HAP-1 (cell line): ENCODE results near the gene KLF2.

Experiments
- DNase-seq, 2 experiments: peaks; one replicate each; pipeline ENCODE4 v3.0.0-alpha.2; 2016 to 2020; ENCODE audit warnings: low spot score in 2 of 2
- H3K27me3 ChIP-seq: fragments of 250-450 bp; sonication (Bioruptor Pico); 2 replicates; pipeline ENCODE4 v1.5.1; 2020; ENCODE audit warnings: low read depth, mild to moderate bottlenecking, moderate library complexity
- H3K36me3 ChIP-seq: fragments of 250-450 bp; sonication (Bioruptor Pico); replicated peaks from 2 replicates; pipeline ENCODE4 v1.5.1; 2020; ENCODE audit warnings: mild to moderate bottlenecking
- H3K4me1 ChIP-seq: fragments of 250-450 bp; sonication (Bioruptor Pico); 2 replicates; pipeline ENCODE4 v1.5.1; 2020; ENCODE audit warnings: mild to moderate bottlenecking
- H3K4me3 ChIP-seq: fragments of 250-450 bp; sonication (Bioruptor Pico); 2 replicates; pipeline ENCODE4 v1.5.1; 2020; ENCODE audit warnings: mild to moderate bottlenecking, moderate library complexity
- H3K9me3 ChIP-seq: fragments of 250-450 bp; sonication (Bioruptor Pico); 2 replicates; pipeline ENCODE4 v1.5.1; 2020; ENCODE audit warnings: mild to moderate bottlenecking, moderate library complexity
- in situ Hi-C: fragments of 300-500 bp; cut with MboI; formaldehyde crosslinking; loops from 3 replicates; pipeline ENCODE4 v1.14.3; 2020; ENCODE audit warnings: low sequenced_read_pairs, inconsistent platforms, mixed read lengths

The KLF2 gene

GRCh38 chr19:16325641-16326400, 1.2 kb downstream of the KLF2 start:
- H3K36me3 ChIP-seq, result no peaks in the 10 kb centered on the region
- no peaks in the 10 kb centered on the region for H3K9me3 ChIP-seq
- H3K4me3 ChIP-seq, result peak overlapping the region; percentile 24
- H3K4me1 ChIP-seq, result peaks cover 3% of the 10 kb centered on the region; the same call in 1 of the 2 replicates
- in situ Hi-C loops, result no loop called here
- peak in 1 of 2 experiments; percentile 30 for DNase-seq
- no peaks in the 10 kb centered on the region for H3K27me3 ChIP-seq

DNA sequence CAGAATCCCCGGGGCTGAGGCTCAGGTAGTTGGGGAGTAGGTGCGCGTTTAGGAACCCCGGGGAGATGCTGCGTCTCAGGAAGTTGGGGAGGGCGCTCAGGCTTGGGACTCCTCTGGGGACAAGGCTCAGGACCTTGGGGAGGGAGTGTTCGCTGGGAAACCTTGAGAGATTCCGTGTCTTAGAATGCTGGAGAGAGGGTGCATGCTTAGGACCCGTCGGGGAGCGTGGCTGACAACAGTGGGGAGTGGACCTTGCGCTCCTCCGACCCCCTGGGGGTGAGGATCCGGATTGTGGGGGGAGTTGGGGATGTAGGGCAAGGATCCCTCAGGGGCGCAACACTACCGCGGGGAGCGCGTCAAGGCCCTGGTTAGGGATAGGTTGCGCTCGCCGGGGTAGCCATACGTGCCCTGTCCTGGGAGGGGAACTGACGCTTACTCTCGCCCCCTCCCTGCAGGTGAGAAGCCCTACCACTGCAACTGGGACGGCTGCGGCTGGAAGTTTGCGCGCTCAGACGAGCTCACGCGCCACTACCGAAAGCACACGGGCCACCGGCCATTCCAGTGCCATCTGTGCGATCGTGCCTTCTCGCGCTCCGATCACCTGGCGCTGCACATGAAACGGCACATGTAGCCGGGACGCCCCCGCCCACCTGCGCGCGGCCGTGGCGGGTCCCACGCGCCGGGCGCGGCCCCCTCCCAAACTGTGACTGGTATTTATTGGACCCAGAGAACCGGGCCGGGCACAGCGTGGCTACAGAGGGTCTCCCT, 2.0 kb downstream of the KLF2 start:
- no peaks in the 10 kb centered on the region for H3K9me3 ChIP-seq
- in situ Hi-C loops, result no loop called here
- peaks cover 3% of the 10 kb centered on the region; the same call in 1 of the 2 replicates for H3K4me1 ChIP-seq
- peak in 1 of 2 experiments; percentile 15 for DNase-seq
- H3K4me3 ChIP-seq, result peak overlapping the region; percentile 24
- H3K27me3 ChIP-seq, result no peaks in the 10 kb centered on the region
- H3K36me3 ChIP-seq, result no peaks in the 10 kb centered on the region

DNA sequence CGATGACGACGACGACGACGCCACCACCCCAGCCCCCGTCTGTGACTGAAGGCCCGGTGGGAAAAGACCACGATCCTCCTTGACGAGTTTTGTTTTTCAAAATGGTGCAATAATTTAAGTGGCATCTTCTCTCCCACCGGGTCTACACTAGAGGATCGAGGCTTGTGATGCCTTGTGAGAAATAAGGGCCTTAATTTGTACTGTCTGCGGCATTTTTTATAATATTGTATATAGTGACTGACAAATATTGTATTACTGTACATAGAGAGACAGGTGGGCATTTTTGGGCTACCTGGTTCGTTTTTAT, 2.5 kb downstream of the KLF2 start:
- H3K4me1 ChIP-seq, result peaks cover 3% of the 10 kb centered on the region; the same call in 1 of the 2 replicates
- H3K36me3 ChIP-seq, result no peaks in the 10 kb centered on the region
- DNase-seq, result no peak
- no peak overlapping the region for H3K4me3 ChIP-seq
- H3K9me3 ChIP-seq, result no peaks in the 10 kb centered on the region
- in situ Hi-C loops, result no loop called here
- H3K27me3 ChIP-seq, result no peaks in the 10 kb centered on the region

DNA sequence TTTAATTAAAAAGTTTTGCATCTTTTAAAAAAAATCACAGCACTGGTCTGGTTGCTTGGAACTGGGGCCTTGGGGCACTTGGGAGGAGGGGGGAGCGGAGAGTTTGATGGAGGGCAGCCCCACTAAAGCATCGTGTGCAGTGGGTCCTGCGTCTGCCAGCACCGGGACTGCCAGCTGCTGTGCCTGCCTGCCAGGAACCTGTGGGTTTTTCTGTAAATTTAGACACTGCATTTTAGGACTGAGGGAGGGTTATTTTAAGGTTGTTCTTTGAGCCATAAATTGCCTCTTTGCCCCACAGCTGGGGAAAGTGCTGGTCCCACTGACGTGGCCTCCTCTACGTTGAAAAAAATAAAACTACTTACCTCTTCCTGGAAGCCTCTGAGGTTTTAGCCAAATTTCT, 2.9 kb downstream of the KLF2 start:
- H3K27me3 ChIP-seq, result no peaks in the 10 kb centered on the region
- H3K4me1 ChIP-seq, result peaks cover 3% of the 10 kb centered on the region; the same call in 1 of the 2 replicates
- no peak for DNase-seq
- H3K4me3 ChIP-seq, result no peak overlapping the region
- no peaks in the 10 kb centered on the region for H3K9me3 ChIP-seq
- in situ Hi-C loops, result no loop called here
- H3K36me3 ChIP-seq, result no peaks in the 10 kb centered on the region

DNA sequence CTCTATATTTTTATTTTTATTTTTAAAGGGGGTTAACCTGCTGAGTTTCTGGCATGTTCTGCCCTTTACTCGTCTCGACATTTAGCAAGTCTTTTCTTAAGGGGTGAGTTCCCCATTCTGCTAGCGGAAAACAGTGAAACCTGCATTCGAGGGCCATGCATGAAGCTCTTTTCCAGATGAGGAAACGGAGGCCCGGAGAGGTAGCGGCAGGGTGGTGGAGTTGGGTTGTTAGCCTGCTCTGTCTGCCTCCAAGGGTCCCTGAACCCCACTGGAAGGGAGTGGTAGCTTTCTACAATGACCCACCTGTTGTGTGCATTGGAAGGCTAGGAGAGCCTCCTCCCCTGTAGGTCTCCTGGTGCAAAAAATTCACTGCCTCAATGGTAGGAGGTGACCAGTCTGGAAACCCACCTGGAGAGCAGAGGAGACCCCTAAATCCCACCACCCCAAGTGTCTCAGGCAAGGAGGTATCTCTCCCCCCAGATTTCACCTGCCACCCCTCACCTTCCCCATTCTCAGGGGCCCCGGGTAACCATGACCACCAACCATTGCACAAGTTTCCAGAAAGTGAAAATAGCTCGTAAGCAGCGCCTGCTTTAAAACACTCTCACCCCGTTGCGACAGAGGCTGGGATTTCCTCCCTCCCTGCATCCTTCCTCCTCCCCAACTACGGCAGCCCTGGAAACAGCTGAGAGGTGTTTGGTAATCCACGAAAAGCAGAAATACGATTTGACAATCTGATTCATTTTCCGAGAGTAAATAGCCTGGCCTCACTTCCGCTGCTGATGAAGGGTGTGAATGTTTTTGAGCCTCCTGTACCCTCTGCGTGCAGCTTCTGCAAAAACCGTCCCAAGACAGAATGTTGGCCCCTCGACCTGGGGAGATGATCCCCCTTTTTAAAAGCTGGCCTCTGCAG, 3.5 kb downstream of the KLF2 start:
- Histone ChIP-seq H3K4me1 (peaks cover 3% of the 10 kb centered on the region; the same call in 1 of the 2 replicates), H3K9me3 (no peaks in the 10 kb centered on the region), H3K27me3 (no peaks in the 10 kb centered on the region), H3K4me3 (no peak overlapping the region), H3K36me3 (no peaks in the 10 kb centered on the region)
- DNase-seq, result no peak
- in situ Hi-C loops, result no loop called here

DNA sequence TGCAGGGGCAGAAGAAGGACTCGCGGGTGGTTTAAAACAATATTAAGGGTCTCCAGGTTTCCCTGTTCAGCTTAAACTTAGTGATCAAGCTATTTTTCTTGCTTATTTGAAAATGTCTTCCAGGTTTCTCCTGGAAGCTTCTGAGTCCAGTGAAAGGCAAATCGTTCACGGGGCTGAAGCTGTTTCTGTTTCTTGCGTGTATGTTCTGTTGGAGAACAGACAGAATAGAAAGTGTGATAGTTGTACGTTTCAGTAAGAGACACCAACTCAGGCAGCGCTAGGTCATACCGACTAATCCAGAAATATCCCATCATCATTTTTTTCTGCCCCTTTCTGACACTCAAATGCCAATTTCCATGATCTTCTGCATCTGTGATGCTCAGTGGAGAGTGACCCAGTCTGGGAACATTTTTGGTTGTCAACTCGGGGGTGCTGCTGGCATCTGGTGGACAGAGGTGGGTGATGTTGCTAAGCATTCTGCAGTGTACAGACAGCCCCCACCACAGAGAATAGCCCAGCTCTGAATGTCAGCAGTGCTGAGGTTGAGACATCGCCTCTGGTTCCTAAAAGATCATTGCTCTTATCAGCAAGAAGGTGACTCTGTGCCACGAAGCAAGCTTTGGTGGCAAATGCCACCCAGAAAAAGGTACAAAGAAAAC, 4.3 kb downstream of the KLF2 start:
- in situ Hi-C loops, result no loop called here
- Histone ChIP-seq H3K4me1 (peaks cover 2% of the 10 kb centered on the region; the same call in 1 of the 2 replicates), H3K4me3 (no peak overlapping the region), H3K9me3 (no peaks in the 10 kb centered on the region), H3K36me3 (no peaks in the 10 kb centered on the region), H3K27me3 (no peaks in the 10 kb centered on the region)
- DNase-seq, result peak in 1 of 2 experiments; percentile 13

DNA sequence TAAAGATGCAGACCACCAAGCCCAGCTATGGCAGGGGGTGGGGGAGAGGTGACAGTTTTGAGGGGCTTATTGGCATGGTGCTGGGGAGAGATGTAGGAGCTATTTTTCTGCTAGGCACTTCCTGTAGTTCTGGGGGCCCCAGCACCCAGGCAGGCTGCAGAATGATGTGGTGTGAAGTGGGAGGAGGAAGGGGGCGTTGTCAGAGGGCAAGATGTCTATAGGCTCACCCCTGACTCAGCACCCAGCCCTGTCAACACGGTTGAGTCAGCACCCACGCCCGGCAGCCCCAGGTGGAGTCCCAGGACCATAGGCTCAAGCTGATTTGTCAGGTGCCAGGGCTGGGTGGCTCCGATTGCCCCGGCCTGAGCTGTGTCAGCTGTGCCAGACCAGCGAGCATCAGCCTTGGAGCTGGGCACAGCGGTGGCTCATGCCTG, 5.8 kb downstream of the KLF2 start:
- Histone ChIP-seq H3K36me3 (no peaks in the 10 kb centered on the region), H3K9me3 (no peaks in the 10 kb centered on the region), H3K4me3 (no peak overlapping the region), H3K4me1 (no peaks in the 10 kb centered on the region), H3K27me3 (no peaks in the 10 kb centered on the region)
- in situ Hi-C loops, result no loop called here
- peak in 1 of 2 experiments; percentile 27 for DNase-seq

GRCh38 chr19:16330806-16331690, 6.4 kb downstream of the KLF2 start:
- Histone ChIP-seq H3K36me3 (no peaks in the 10 kb centered on the region), H3K4me3 (no peak overlapping the region), H3K4me1 (no peaks in the 10 kb centered on the region), H3K9me3 (no peaks in the 10 kb centered on the region), H3K27me3 (no peaks in the 10 kb centered on the region)
- DNase-seq, result no peak
- in situ Hi-C loops, result no loop called here

- H3K4me1 ChIP-seq, result no peaks in the 10 kb centered on the region
Observed at GRCh38 chr19:16333001-16333586, 8.5 kb downstream of the KLF2 start.

DNA sequence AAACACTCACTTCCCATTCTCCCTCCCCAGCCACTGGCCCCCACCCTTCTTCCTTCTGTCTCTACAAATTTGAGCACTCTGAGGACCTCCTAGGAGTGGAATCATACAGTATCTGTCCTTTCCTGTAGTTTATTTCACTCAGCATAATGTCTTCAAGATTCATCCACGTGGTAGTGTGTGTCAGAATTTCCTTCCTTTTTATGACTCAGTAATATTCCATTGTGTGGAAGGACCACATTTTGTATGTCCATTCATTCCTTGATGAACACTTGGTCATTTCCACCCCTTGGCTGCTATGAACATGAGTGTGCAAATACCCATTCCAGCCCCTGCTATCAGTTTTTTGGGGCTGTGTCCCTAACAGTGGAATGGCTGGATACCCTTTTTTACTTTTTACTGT, 9.8 kb downstream of the KLF2 start:
- H3K27me3 ChIP-seq, result no peaks in the 10 kb centered on the region
- H3K4me3 ChIP-seq, result no peak overlapping the region
- no peaks in the 10 kb centered on the region for H3K9me3 ChIP-seq
- in situ Hi-C loops, result no loop called here
- no peaks in the 10 kb centered on the region for H3K4me1 ChIP-seq
- DNase-seq, result no peak
- H3K36me3 ChIP-seq, result no peaks in the 10 kb centered on the region

More at GRCh38 chr19:16333001-16333586, 8.5 kb downstream of the KLF2 start:
- in situ Hi-C loops, result no loop called here
- no peak for DNase-seq
- no peaks in the 10 kb centered on the region for H3K36me3 ChIP-seq
- H3K9me3 ChIP-seq, result no peaks in the 10 kb centered on the region
- no peaks in the 10 kb centered on the region for H3K27me3 ChIP-seq
- H3K4me3 ChIP-seq, result no peak overlapping the region

GRCh38 chr19:16335226-16335625, 10.6 kb downstream of the KLF2 start:
- Histone ChIP-seq H3K9me3 (no peaks in the 10 kb centered on the region), H3K36me3 (no peaks in the 10 kb centered on the region), H3K4me1 (peaks cover 5% of the 10 kb centered on the region), H3K4me3 (no peak overlapping the region), H3K27me3 (no peaks in the 10 kb centered on the region)
- in situ Hi-C loops, result no loop called here
- no peak for DNase-seq

GRCh38 chr19:16336571-16336970, 11.9 kb downstream of the KLF2 start:
- Histone ChIP-seq H3K4me1 (peaks cover 10% of the 10 kb centered on the region), H3K9me3 (no peaks in the 10 kb centered on the region), H3K4me3 (no peak overlapping the region), H3K36me3 (no peaks in the 10 kb centered on the region), H3K27me3 (no peaks in the 10 kb centered on the region)
- no peak for DNase-seq
- in situ Hi-C loops, result no loop called here
